Activated naive CD4-positive, alpha-beta T cell treated with anti-CD3 and anti-CD28 coated beads, Interleukin-2, amount 50 U/mL, for 24 hours (primary cell): Measurements from ENCODE around the gene FAM163A.
"Not testable (repeated sequence)": the region's sequence is repeated elsewhere in the genome, so short reads cannot be mapped to it uniquely, and the experiment has no call there.

Source experiments
- H3K27ac Mint-ChIP-seq: one replicate; pipeline ENCODE4 v1.8.0; 2021; ENCODE audit warnings: mild to moderate bottlenecking, mixed read lengths
- H3K27me3 Mint-ChIP-seq: one replicate; pipeline ENCODE4 v1.8.0; 2021; ENCODE audit warnings: mixed read lengths
- H3K36me3 Mint-ChIP-seq: one replicate; pipeline ENCODE4 v1.8.0; 2021; ENCODE audit warnings: mixed read lengths
- H3K4me1 Mint-ChIP-seq: one replicate; pipeline ENCODE4 v1.8.0; 2021; ENCODE audit warnings: mixed read lengths
- H3K4me3 Mint-ChIP-seq: one replicate; pipeline ENCODE4 v1.8.0; 2021; ENCODE audit warnings: mild to moderate bottlenecking, mixed read lengths
- H3K9me3 Mint-ChIP-seq: one replicate; pipeline ENCODE4 v1.8.0; 2021; ENCODE audit warnings: mixed read lengths

The FAM163A gene

DNA sequence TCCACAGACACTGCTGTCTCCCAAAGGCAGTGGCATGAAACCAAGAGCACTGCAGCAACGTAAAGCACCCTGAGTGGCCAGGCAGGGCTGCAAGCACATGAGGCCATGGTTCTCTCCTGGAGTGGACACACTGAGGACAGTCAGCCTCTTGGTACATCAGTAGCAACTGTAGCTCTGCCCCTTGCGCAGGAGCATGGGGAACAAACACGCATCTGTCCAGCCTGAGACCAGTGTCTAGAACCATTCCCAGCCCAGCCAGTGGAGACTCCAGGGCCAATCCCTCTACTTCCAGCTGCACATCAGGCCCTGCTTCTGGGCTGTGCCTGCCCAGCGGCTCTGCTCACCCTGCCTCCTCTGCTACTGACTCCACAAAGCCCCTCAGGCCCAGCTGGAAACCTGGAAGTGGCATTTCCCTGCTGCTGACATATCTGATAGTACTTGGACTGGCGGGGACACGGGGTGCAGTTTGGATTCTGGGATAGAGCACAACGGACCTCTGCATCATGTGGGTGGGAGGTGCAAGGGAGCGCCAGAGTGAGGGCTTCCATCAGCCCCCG lies 85.5 kb downstream of the FAM163A start:
- no peaks in the 10 kb centered on the region for H3K27me3 Mint-ChIP-seq

GRCh38 chr1:179831225-179831624 lies 88.1 kb downstream of the FAM163A start:
- Mint-ChIP-seq H3K27me3 (no peaks in the 10 kb centered on the region), H3K4me1 (peaks cover 33% of the 10 kb centered on the region), H3K36me3 (no peaks in the 10 kb centered on the region), H3K4me3 (peak overlapping the region; percentile 65), H3K9me3 (no peaks in the 10 kb centered on the region), H3K27ac (peak overlapping the region; percentile 80)

More for the DNA sequence above, 85.5 kb downstream of the FAM163A start:
- Mint-ChIP-seq H3K9me3 (no peaks in the 10 kb centered on the region), H3K27ac (no peak overlapping the region), H3K4me3 (no peak overlapping the region), H3K4me1 (peaks cover 37% of the 10 kb centered on the region), H3K36me3 (no peaks in the 10 kb centered on the region)

DNA sequence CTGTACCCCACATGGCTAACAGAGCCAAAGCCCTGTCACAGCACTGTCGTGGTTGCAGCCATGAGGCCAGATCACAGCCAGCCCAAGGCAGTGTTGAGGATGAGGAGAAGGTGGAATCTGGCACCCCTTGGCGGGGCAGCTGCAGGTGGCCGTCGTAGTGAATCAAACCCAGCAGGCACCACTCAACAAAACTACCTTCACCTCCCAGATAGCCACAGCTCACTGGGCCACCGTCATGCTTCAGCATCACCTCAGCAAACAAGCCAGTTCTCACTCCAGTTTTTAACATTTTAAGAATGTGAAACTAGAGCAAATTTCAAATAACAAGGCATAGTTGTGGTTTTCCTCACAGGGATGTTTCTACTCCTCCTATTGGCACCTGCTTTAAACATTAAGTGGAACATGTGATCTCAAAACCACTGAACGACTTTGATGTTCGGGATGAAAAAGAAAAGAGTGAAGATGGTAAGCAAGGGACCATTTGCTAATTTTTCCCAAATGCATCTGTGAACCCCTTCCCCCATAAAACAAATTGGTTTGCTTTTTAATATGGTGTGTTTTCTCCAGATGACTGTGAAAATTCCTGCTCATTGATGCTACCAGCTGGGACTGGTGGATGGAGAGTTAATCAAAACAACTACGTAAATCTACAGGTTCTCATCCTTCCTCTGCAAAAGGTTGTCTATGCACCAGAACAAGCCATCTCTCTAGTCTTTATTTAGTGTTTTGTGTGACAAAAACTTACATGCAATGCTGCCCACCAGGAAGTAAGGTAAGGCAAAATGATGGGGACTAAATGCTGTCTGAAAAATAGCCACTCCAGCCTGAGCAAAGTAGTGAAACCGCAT lies 89.0 kb downstream of the FAM163A start:
- peak overlapping the region; percentile 80 for H3K27ac Mint-ChIP-seq
- H3K36me3 Mint-ChIP-seq = no peaks in the 10 kb centered on the region

GRCh38 chr1:179836686-179837445 lies 93.8 kb downstream of the FAM163A start:
- not testable (repeated sequence) for H3K27ac Mint-ChIP-seq, H3K36me3 Mint-ChIP-seq, H3K4me3 Mint-ChIP-seq, H3K9me3 Mint-ChIP-seq, H3K27me3 Mint-ChIP-seq
- peaks cover 17% of the 10 kb centered on the region for H3K4me1 Mint-ChIP-seq

More for the DNA sequence above, 89.0 kb downstream of the FAM163A start:
- peak overlapping the region; percentile 65 for H3K4me3 Mint-ChIP-seq
- peaks cover 33% of the 10 kb centered on the region for H3K4me1 Mint-ChIP-seq
- no peaks in the 10 kb centered on the region for H3K27me3 Mint-ChIP-seq
- H3K9me3 Mint-ChIP-seq = no peaks in the 10 kb centered on the region

- no peaks in the 10 kb centered on the region for H3K9me3 Mint-ChIP-seq
These were observed 97.0 kb downstream of the FAM163A start for GRCh38 chr1:179840107-179840506.

GRCh38 chr1:179848233-179848632 lies 105.1 kb downstream of the FAM163A start:
- Mint-ChIP-seq H3K27me3 (no peaks in the 10 kb centered on the region), H3K27ac (no peak overlapping the region), H3K4me3 (no peak overlapping the region), H3K9me3 (no peaks in the 10 kb centered on the region), H3K4me1 (peaks cover 3% of the 10 kb centered on the region), H3K36me3 (peaks cover 20% of the 10 kb centered on the region)

More at GRCh38 chr1:179840107-179840506, 97.0 kb downstream of the FAM163A start:
- H3K4me1 Mint-ChIP-seq = no peaks in the 10 kb centered on the region
- no peak overlapping the region for H3K27ac Mint-ChIP-seq
- H3K27me3 Mint-ChIP-seq = no peaks in the 10 kb centered on the region
- H3K4me3 Mint-ChIP-seq = no peak overlapping the region
- H3K36me3 Mint-ChIP-seq = peaks cover 8% of the 10 kb centered on the region

DNA sequence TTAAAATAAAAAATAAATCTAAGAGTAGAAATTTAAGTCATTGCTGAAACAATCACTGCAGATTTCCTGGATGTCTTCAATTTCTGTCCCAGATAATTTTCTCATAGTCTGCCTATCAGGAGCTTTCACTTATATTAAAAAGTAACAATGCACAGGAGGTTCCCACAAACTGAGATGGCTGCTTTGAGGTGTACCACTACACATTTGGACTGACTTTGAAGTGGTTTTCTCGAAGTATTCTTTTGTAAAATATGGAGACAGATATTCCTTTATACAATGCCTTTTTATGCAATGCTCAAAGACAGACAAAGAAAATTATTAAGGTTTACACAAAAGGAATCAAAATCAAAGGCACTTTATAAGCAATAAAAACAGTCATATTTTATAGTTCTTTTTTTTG lies 110.0 kb downstream of the FAM163A start:
- Mint-ChIP-seq H3K27me3 (no peaks in the 10 kb centered on the region), H3K4me1 (peaks cover 4% of the 10 kb centered on the region), H3K27ac (no peak overlapping the region), H3K36me3 (peaks cover 4% of the 10 kb centered on the region), H3K9me3 (no peaks in the 10 kb centered on the region), H3K4me3 (no peak overlapping the region)

DNA sequence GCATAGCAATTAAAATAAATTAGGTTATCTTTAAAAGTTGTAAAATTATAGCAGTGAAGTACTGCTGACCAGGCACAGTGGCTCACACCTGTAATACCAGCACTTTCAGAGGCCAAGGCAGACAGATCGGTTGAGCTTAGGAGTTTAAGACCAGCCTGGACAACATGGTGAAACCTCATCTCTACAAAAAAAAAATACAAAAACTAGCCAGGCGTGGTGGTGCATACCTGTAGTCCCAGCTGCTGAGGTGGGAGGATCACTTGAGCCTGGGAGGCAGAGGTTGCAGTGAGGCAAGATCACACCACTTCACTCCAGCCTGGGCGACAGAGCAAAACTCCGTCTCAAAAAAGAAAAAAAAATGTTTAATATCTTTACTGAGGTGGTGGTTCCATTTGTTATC lies 112.7 kb downstream of the FAM163A start:
- not testable (repeated sequence) for H3K36me3 Mint-ChIP-seq, H3K4me3 Mint-ChIP-seq, H3K9me3 Mint-ChIP-seq, H3K4me1 Mint-ChIP-seq, H3K27me3 Mint-ChIP-seq, H3K27ac Mint-ChIP-seq

GRCh38 chr1:179856296-179856695 lies 113.2 kb downstream of the FAM163A start:
- peaks cover 4% of the 10 kb centered on the region for H3K4me1 Mint-ChIP-seq
- H3K36me3 Mint-ChIP-seq = peaks cover 5% of the 10 kb centered on the region
- no peaks in the 10 kb centered on the region for H3K27me3 Mint-ChIP-seq
- H3K9me3 Mint-ChIP-seq = no peaks in the 10 kb centered on the region
- no peak overlapping the region for H3K4me3 Mint-ChIP-seq
- no peak overlapping the region for H3K27ac Mint-ChIP-seq

DNA sequence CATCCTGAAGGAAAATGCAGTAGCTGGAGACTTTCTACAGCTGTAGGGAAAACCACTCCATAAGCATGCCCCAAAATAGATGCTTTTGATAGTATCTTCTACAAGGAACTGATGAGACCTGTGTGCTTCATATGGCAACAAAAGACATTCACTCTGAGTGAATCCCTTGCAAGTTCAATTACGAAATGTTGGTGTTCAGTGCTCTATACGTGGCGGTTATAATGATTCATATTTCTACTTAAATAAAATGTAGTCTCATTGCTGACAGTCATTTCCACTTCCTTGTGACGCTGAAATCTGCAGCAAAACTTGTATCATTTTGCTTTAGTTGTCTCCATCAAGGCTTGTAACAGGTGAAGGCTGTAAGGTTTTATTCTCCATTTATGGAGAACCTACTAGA lies 113.9 kb downstream of the FAM163A start:
- Mint-ChIP-seq H3K9me3 (no peaks in the 10 kb centered on the region), H3K4me3 (no peak overlapping the region), H3K27ac (no peak overlapping the region), H3K4me1 (peaks cover 4% of the 10 kb centered on the region), H3K27me3 (no peaks in the 10 kb centered on the region), H3K36me3 (peaks cover 7% of the 10 kb centered on the region)

GRCh38 chr1:179860652-179861051 lies 117.6 kb downstream of the FAM163A start:
- Mint-ChIP-seq H3K4me3 (no peak overlapping the region), H3K36me3 (peaks cover 9% of the 10 kb centered on the region), H3K27me3 (no peaks in the 10 kb centered on the region), H3K9me3 (no peaks in the 10 kb centered on the region), H3K27ac (peak overlapping the region; percentile 73), H3K4me1 (no peaks in the 10 kb centered on the region)

GRCh38 chr1:179865377-179865776 lies 122.3 kb downstream of the FAM163A start:
- no peak overlapping the region for H3K27ac Mint-ChIP-seq
- H3K4me1 Mint-ChIP-seq = peaks cover 10% of the 10 kb centered on the region
- no peak overlapping the region for H3K4me3 Mint-ChIP-seq
- H3K9me3 Mint-ChIP-seq = no peaks in the 10 kb centered on the region
- no peaks in the 10 kb centered on the region for H3K27me3 Mint-ChIP-seq
- H3K36me3 Mint-ChIP-seq = peaks cover 8% of the 10 kb centered on the region
